Activated B cell treated with CpG ODN at 0.5 μM for 24 hours (primary cell): ENCODE data around the gene ONECUT2. TPM values are rescaled to one million over a fixed set of nuclear protein-coding genes. Genes with fewer than 3 reads are reported as not detected.

Experiments used
- ATAC-seq: fragments of 200-7000 bp; cut with Tn5 transposase; one replicate; pipeline ENCODE4 v1.10.0; 2021; ENCODE audit warnings: low read depth, mild to moderate bottlenecking, moderate library complexity
- CTCF ChIA-PET: fragments of 350-600 bp; sonication (Branson Sonifier 250); formaldehyde crosslinking; loops from one replicate; lab custom pipeline; 2021; ENCODE audit warnings: antibody characterized with exemption; lab: Charles Lee
- POLR2A ChIA-PET: fragments of 350-600 bp; sonication (Branson Sonifier 250); formaldehyde crosslinking; loops from one replicate; lab custom pipeline; 2021; ENCODE audit warnings: antibody characterized with exemption; lab: Charles Lee
- DNase-seq: peaks from one replicate; pipeline ENCODE4 v3.0.0; 2022
- H3K27ac Mint-ChIP-seq: one replicate; pipeline ENCODE4 v1.8.0; 2020; ENCODE audit warnings: mixed read lengths
- H3K27me3 Mint-ChIP-seq: one replicate; pipeline ENCODE4 v1.8.0; 2021; ENCODE audit warnings: mixed read lengths
- H3K36me3 Mint-ChIP-seq: one replicate; pipeline ENCODE4 v1.8.0; 2021; ENCODE audit warnings: low read depth, mixed read lengths
- H3K4me1 Mint-ChIP-seq: one replicate; pipeline ENCODE4 v1.8.0; 2021; ENCODE audit warnings: mixed read lengths
- H3K4me3 Mint-ChIP-seq: one replicate; pipeline ENCODE4 v1.8.0; 2020; ENCODE audit warnings: mild to moderate bottlenecking, mixed read lengths
- H3K9me3 Mint-ChIP-seq: one replicate; pipeline ENCODE4 v1.8.0; 2020; ENCODE audit warnings: mixed read lengths
- CTCF ChIP-seq: fragments of 200-600 bp; IDR thresholded peaks from one replicate; pipeline ENCODE4 v1.8.0; 2022; ENCODE audit warnings: antibody characterized with exemption, mild to moderate bottlenecking
- intact Hi-C: fragments of 100-400 bp; cut with micrococcal nuclease; formaldehyde crosslinking; loops from one replicate; pipeline ENCODE4 v1.15.1; 2024
- total RNA-seq: library from RNA; stranded (reverse); gene quantifications from 2 replicates; pipeline ENCODE4 v1.2.3, GENCODE V29; 2022

The ONECUT2 gene
- total RNA-seq, 1 donor from 2014 or later, result not detected

GRCh38 chr18:57435846-57436190, 644 bp downstream of the ONECUT2 start:
- H3K4me3 Mint-ChIP-seq, result peak overlapping the region; percentile 61
- POLR2A ChIA-PET, result no interaction called here
- peaks cover 77% of the 10 kb centered on the region for H3K27me3 Mint-ChIP-seq
- H3K27ac Mint-ChIP-seq, result no peak overlapping the region
- DNase-seq (no peak), ATAC-seq (no peak)
- no peaks in the 10 kb centered on the region for H3K36me3 Mint-ChIP-seq
- CTCF ChIA-PET, result no interaction called here
- H3K4me1 Mint-ChIP-seq, result peaks cover 39% of the 10 kb centered on the region
- intact Hi-C loops, result loop anchor here (5.0 kb wide), 1 partner anchor 799 kb away; the partner anchor contains the start of gene TXNL1
- H3K9me3 Mint-ChIP-seq, result no peaks in the 10 kb centered on the region
- no peak for TF ChIP-seq CTCF

- ATAC-seq (no peak), DNase-seq (no peak)
- no peaks in the 10 kb centered on the region for H3K36me3 Mint-ChIP-seq
- H3K4me1 Mint-ChIP-seq, result peaks cover 44% of the 10 kb centered on the region
- peak overlapping the region; percentile 61 for H3K4me3 Mint-ChIP-seq
- H3K27ac Mint-ChIP-seq, result no peak overlapping the region
- no peak for TF ChIP-seq CTCF
- CTCF ChIA-PET, result no interaction called here
- H3K9me3 Mint-ChIP-seq, result no peaks in the 10 kb centered on the region
- peaks cover 77% of the 10 kb centered on the region for H3K27me3 Mint-ChIP-seq
- POLR2A ChIA-PET, result no interaction called here
- intact Hi-C loops, result loop anchor here (5.0 kb wide), 1 partner anchor 799 kb away; the partner anchor contains the start of gene TXNL1
These were observed 1.2 kb downstream of the ONECUT2 start for GRCh38 chr18:57436191-57436964.

- intact Hi-C loops, result loop anchor here (5.0 kb wide), 1 partner anchor 800 kb away; the partner anchor contains the start of gene TXNL1
- H3K9me3 Mint-ChIP-seq, result peaks cover 2% of the 10 kb centered on the region
These were observed 1.8 kb downstream of the ONECUT2 start for GRCh38 chr18:57436965-57437333.

GRCh38 chr18:57437402-57437765, 2.2 kb downstream of the ONECUT2 start:
- H3K36me3 Mint-ChIP-seq, result no peaks in the 10 kb centered on the region
- TF ChIP-seq CTCF, result no peak
- ATAC-seq (no peak), DNase-seq (no peak)
- H3K4me3 Mint-ChIP-seq, result peak overlapping the region; percentile 21
- intact Hi-C loops, result loop anchor here (5.0 kb wide), 1 partner anchor 800 kb away; the partner anchor contains the start of gene TXNL1
- ChIA-PET CTCF (no interaction called here), POLR2A (no interaction called here)
- H3K4me1 Mint-ChIP-seq, result peaks cover 48% of the 10 kb centered on the region
- H3K9me3 Mint-ChIP-seq, result peaks cover 2% of the 10 kb centered on the region
- H3K27ac Mint-ChIP-seq, result peak overlapping the region; percentile 59
- H3K27me3 Mint-ChIP-seq, result peaks cover 74% of the 10 kb centered on the region

More at GRCh38 chr18:57436965-57437333, 1.8 kb downstream of the ONECUT2 start:
- Mint-ChIP-seq H3K4me3 (peak overlapping the region; percentile 21), H3K27me3 (peaks cover 75% of the 10 kb centered on the region), H3K27ac (peak overlapping the region; percentile 59), H3K36me3 (no peaks in the 10 kb centered on the region), H3K4me1 (peaks cover 47% of the 10 kb centered on the region)
- no peak for DNase-seq
- TF ChIP-seq CTCF, result no peak
- ATAC-seq, result no peak
- CTCF ChIA-PET, result no interaction called here
- POLR2A ChIA-PET, result no interaction called here

- TF ChIP-seq CTCF, result no peak
- H3K27me3 Mint-ChIP-seq, result peaks cover 76% of the 10 kb centered on the region
- peaks cover 2% of the 10 kb centered on the region for H3K9me3 Mint-ChIP-seq
- peak overlapping the region; percentile 16 for H3K27ac Mint-ChIP-seq
- peak; percentile 17 for DNase-seq
- intact Hi-C loops, result loop anchor here (5.0 kb wide), 1 partner anchor 801 kb away; the partner anchor contains the start of gene TXNL1
- H3K36me3 Mint-ChIP-seq, result no peaks in the 10 kb centered on the region
- ATAC-seq, result no peak
- peaks cover 48% of the 10 kb centered on the region for H3K4me1 Mint-ChIP-seq
- no peak overlapping the region for H3K4me3 Mint-ChIP-seq
- ChIA-PET CTCF (no interaction called here), POLR2A (no interaction called here)
These were observed 2.8 kb downstream of the ONECUT2 start for GRCh38 chr18:57437766-57438671.
